ENCODE data around the gene RBBP8NL.
A peak's percentile ranks its signal among the peaks of the same experiment; 100 is the strongest.

Gene RBBP8NL

GRCh38 chr20:62370115-62370806 lies 57.1 kb downstream of the RBBP8NL start:
- in situ Hi-C loops (cut with HindIII; ENCODE audit: low sequenced_read_pairs): no loop called here
- no peak overlapping the region for H3K4me3 ChIP-seq (ENCODE audit: low read depth, low read length)
- peak; percentile 84 for DNase-seq (ENCODE audit: low read depth)
- TF ChIP-seq CTCF (IDR thresholded peaks at IDR 0.05; ENCODE audit: low read depth, low read length, missing control alignments): no peak

- H3K4me3 ChIP-seq (ENCODE audit: low read depth, low read length): no peak overlapping the region
- no peak for DNase-seq (ENCODE audit: low read depth)
- in situ Hi-C loops (cut with HindIII; ENCODE audit: low sequenced_read_pairs): no loop called here
- TF ChIP-seq CTCF (IDR thresholded peaks at IDR 0.05; ENCODE audit: low read depth, low read length, missing control alignments): no peak
These were observed 57.6 kb downstream of the RBBP8NL start for GRCh38 chr20:62369815-62370114.

DNA sequence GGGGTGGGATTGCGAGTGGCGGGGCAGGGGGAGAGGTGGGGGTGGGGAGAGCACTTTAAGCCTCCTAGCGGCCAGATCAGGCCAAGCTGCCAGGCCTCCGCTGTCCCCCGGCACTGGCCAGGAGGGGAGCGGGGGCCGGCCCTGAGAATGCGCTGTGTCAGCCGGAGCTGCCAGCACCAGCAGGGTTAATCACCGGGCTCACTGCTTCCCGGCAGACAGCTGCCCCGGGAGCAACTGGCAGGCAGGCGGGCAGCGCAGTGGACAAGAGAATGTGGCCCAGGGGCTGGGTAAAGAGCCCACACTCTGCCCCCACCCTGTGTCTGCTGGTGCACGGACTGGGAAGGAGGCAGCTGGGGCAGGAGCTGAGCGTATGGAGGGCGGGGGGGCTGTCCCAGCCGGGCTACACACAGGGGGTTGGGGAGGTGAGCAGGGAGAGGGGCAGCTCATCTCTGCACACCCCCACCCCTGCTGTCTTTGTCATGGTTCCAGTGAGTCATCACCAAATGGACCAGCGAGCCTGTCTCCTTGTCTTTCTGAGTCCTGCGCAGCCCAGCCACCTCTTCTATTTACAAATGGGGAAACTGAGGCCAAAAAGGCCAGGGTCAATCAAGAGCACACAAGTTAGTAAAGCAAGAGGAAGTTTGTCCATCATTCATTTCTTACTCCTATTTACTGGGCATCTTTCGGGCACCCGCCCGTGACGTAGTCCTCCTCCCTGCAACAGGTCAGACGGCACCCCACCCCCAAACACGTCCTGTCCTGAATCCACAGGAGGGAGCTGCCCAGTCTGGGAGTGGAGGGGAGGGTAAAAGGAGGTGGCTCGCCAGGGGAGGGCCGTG lies 58.1 kb downstream of the RBBP8NL start:
- H3K4me3 ChIP-seq (ENCODE audit: low read depth, low read length): no peak overlapping the region
- in situ Hi-C loops (cut with HindIII; ENCODE audit: low sequenced_read_pairs): no loop called here
- TF ChIP-seq CTCF (IDR thresholded peaks at IDR 0.05; ENCODE audit: low read depth, low read length, missing control alignments): peak; percentile 34
- DNase-seq (ENCODE audit: low read depth): no peak

DNA sequence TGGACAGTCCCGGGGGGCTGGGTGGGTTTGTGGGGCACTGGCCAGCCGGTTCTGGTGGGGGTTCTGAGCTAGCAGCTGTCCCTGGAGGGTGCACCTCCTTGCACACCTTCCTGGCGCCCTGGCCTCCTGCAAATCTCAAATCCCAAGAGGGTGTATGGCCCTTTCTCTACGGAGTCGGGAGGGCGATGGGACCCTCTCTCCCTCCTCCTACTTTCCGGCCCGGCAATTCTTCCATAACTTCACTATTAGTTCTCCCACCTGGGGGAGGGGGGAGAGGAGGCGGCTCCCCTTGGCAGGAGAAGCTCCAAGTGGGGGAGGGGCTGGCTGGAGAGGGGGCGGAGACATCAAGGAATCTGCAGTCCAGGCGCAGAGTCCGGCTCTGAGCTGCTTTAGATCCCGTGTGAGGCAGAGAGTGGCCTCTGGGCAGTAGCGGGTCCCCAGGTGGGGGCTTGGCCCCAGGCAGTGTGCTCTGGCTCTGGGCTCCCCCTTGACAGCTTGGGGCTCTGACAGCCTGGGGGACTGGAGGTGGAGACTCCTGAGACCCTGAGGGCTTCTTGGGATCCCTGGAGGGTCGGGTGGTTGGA lies 58.9 kb downstream of the RBBP8NL start:
- TF ChIP-seq CTCF (IDR thresholded peaks at IDR 0.05; ENCODE audit: low read depth, low read length, missing control alignments): no peak
- no peak overlapping the region for H3K4me3 ChIP-seq (ENCODE audit: low read depth, low read length)
- in situ Hi-C loops (cut with HindIII; ENCODE audit: low sequenced_read_pairs): no loop called here
- no peak for DNase-seq (ENCODE audit: low read depth)

DNA sequence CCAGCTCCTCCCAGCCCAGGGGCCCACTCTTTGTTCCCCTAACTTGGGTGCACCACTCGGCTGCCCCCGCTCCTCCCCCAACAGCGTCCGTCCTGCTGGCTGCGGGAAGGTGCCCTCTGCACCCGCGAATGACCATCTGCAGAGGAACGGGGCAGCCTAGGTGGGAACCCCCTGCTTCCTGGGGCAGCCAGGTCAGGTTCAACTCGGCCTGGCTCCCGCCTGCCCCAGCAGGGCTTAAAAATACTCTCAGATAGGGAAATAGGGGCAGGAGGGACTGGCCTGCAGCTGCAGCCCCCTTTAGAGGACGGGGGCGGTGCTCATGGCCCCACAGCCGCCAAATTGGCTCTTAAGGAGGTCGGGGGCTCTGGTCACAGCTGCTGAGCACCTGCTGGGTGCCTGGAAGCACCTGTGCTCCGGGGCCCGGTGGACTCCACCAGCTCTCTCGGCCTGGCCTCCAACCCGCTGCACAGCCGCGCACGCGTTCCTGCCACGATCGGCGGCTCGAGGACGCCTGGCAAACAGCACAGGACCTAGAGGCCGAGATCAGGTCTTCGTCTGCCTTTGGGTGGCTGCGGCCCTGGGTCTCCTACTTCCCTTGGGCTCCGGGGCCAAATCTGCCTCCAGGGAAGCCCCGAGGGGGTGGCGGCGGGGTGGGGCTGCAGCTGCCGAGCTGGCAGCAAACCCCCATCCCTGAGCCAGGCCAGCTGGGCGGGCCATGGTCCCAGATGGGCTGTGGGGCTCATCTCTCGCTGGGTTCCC lies 59.5 kb downstream of the RBBP8NL start:
- no peak for TF ChIP-seq CTCF (IDR thresholded peaks at IDR 0.05; ENCODE audit: low read depth, low read length, missing control alignments)
- H3K4me3 ChIP-seq (ENCODE audit: low read depth, low read length): no peak overlapping the region
- DNase-seq (ENCODE audit: low read depth): no peak
- in situ Hi-C loops (cut with HindIII; ENCODE audit: low sequenced_read_pairs): no loop called here

DNA sequence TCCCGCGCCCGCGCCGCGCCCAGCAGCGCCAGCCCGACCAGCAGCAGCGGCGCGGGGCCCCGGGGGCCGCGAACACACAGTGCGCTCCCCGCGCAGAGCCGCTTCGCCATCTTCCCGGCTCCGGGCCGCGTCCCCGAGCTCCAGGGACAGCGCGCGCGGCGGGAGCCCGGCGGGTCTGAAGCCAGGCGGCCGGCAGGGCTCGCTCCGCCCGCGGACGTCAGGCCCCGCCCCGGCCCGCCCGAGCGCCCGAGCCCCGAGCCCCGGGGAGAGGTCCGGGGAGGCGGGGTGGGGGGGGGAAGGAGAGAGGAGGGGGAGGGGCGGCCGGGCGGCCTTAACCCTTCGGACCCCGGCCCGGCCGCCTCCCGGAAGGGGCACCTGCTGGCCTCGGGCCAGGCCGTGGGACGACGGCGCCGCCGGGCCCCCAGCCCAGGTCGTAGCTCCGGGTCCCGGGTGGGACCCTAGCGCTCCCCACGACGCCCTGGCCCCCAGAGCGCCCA lies 60.2 kb downstream of the RBBP8NL start, which contains the start of gene LAMA5:
LAMA5 (minus strand) TSS at position 177 of the 497 bp plus-strand sequence; CDS start at position 110, 67 bp downstream.
- peak within 1 kb of the TSS; percentile 55 for H3K4me3 ChIP-seq (ENCODE audit: low read depth, low read length)
- in situ Hi-C loops (cut with HindIII; ENCODE audit: low sequenced_read_pairs): no loop called here
- TF ChIP-seq CTCF (IDR thresholded peaks at IDR 0.05; ENCODE audit: low read depth, low read length, missing control alignments): no peak
- no peak for DNase-seq (ENCODE audit: low read depth)
